Duodenal mucosa (tissue), 2 donors: ENCODE measurements around the gene TEF.
A peak's percentile ranks its signal among the peaks of the same experiment; 100 is the strongest.

Experiments used
- H3K27ac ChIP-seq: one replicate; pipeline ENCODE4 v1.7.0; 2013; ENCODE audit warnings: low read depth, low read length
- H3K27me3 ChIP-seq, 2 donors: one replicate each; pipeline ENCODE4 v1.7.0; 2013; ENCODE audit warnings: low read length in 2 of 2, control low read depth in 1 of 2; ENCODE audit not compliant: insufficient read depth in 2 of 2, control insufficient read depth in 1 of 2
- H3K36me3 ChIP-seq, 2 donors: one replicate each; pipeline ENCODE4 v1.7.0; 2013; ENCODE audit warnings: low read length in 2 of 2, control low read depth in 1 of 2; ENCODE audit not compliant: insufficient read depth in 2 of 2, control insufficient read depth in 1 of 2
- H3K4me1 ChIP-seq, 2 donors: one replicate each; pipeline ENCODE4 v1.7.0; 2013; ENCODE audit warnings: low read length in 2 of 2, control low read depth in 1 of 2; ENCODE audit not compliant: insufficient read depth in 2 of 2, control insufficient read depth in 1 of 2
- H3K4me3 ChIP-seq, 2 donors: one replicate each; pipeline ENCODE4 v1.7.0; 2013; ENCODE audit warnings: low read length in 2 of 2, low read depth in 1 of 2
- H3K9ac ChIP-seq, 2 donors: one replicate each; pipeline ENCODE4 v1.7.0; 2013; ENCODE audit warnings: low read length in 2 of 2, low read depth in 1 of 2
- H3K9me3 ChIP-seq, 2 donors: one replicate each; pipeline ENCODE4 v1.7.0; 2013; ENCODE audit warnings: low read length in 2 of 2, control low read depth in 1 of 2; ENCODE audit not compliant: control insufficient read depth in 1 of 2

TEF gene

DNA sequence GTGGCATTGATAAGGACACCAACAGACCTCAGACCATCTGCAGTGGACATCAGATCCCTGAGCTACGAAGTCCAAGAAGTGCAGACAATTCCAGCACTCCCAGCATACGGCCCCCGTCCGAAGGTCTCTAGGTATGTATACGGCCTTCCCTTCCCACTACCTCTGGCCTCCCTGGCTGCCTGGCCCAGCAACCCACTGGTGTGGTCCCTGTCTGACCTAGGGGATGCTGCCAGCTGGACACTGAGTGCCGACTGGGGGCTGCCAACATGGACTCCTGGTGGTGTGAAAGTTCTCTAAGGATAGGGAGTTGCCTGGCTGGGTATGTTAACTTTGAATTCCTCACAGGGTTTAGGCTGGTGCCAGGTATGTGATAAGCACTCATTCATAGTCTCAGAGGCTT is 17.5 kb upstream of the TEF start:
- Histone ChIP-seq H3K4me3 (no peak overlapping the region), H3K27me3 (no peaks in the 10 kb centered on the region), H3K9me3 (no peaks in the 10 kb centered on the region), H3K27ac (no peak overlapping the region), H3K36me3 (no peaks in the 10 kb centered on the region), H3K9ac (no peak overlapping the region), H3K4me1 (peaks cover 28 to 30% of the 10 kb centered on the region in 2 donors)

DNA sequence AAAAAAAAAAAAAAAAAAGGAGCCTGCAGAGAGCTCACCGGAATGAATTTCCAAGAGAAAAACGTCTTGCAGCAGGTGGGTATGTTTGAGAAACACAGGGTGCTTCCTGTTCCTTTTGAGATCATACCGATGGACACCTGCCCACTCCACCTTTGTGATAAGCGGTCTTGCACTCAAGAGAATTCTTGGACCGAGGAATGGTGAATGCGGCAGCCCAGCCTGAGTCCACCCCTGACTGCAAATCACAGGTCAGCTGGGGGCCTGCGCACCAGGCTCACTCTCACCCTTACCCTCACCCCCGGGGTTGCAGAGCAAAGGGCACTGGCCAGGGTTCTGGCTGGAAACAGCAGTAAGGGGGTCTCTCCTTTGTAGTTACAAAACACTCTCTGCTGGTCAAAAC is 16.8 kb upstream of the TEF start:
- Histone ChIP-seq H3K27ac (no peak overlapping the region), H3K9me3 (no peaks in the 10 kb centered on the region), H3K9ac (no peak overlapping the region), H3K4me1 (peaks cover 28 to 32% of the 10 kb centered on the region in 2 donors), H3K4me3 (no peak overlapping the region), H3K36me3 (no peaks in the 10 kb centered on the region), H3K27me3 (no peaks in the 10 kb centered on the region)

DNA sequence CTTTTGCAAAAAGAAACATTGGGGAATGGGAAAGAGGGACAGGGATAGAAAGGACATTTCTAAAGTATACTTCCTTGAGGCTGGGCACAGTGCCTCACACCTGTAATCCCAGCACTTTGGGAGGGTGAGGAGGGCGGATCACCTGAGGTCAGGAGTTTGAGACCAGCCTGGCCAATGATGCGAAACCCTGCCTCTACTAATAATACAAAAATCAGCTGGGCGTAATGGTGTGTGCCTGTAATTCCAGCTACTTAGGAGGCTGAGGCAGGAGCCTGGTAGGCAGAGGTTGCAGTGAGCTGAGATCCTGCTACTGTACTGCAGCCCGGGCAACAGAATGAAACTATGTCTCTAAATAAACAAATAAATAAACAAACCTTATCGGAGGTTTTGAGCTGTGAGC is 16.3 kb upstream of the TEF start:
- Histone ChIP-seq H3K27me3 (no peaks in the 10 kb centered on the region), H3K27ac (no peak overlapping the region), H3K9me3 (no peaks in the 10 kb centered on the region), H3K4me3 (no peak overlapping the region), H3K9ac (no peak overlapping the region), H3K36me3 (no peaks in the 10 kb centered on the region), H3K4me1 (peaks cover 28 to 32% of the 10 kb centered on the region in 2 donors)

DNA sequence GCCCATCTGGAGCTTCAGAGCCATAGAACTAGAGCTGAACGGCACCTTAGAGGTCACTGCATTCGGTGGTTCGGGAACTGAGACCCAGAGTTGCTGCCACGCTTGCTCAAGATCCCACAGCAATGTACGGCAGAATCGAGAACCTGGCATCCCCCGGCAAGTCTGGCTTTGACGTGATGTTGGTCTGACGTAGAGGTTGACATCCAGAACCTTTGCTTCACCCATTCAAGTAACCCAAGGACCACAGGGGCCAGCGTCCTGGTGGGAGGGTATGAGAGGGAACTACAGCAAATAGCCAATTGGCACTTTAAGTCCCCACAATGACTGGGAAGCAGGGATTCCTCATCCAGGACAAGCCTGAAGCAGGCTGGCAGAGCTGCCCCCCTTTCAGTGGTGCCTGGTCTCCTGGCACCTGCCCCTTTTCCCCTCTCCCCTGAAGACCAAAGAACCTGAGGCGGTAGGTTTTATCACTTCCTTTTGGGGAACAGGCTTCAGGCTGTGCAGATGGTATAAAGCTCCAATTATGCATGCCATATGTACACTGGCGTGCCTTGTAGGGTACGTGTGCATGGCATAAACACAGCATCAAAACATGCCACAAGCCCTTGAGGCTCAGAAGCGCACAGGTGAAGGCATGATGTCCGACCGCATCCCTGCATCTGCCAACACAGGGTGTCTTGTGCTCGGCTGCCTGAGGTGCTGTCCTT is 15.3 kb upstream of the TEF start:
- no peaks in the 10 kb centered on the region for H3K9me3 ChIP-seq
- no peak overlapping the region for H3K27ac ChIP-seq
- peak overlapping the region in 1 of 2 donors; percentile 34 for H3K9ac ChIP-seq
- no peaks in the 10 kb centered on the region for H3K27me3 ChIP-seq
- peak overlapping the region; percentile 56 to 63 for H3K4me3 ChIP-seq
- no peaks in the 10 kb centered on the region for H3K36me3 ChIP-seq
- peaks cover 28 to 32% of the 10 kb centered on the region in 2 donors for H3K4me1 ChIP-seq

DNA sequence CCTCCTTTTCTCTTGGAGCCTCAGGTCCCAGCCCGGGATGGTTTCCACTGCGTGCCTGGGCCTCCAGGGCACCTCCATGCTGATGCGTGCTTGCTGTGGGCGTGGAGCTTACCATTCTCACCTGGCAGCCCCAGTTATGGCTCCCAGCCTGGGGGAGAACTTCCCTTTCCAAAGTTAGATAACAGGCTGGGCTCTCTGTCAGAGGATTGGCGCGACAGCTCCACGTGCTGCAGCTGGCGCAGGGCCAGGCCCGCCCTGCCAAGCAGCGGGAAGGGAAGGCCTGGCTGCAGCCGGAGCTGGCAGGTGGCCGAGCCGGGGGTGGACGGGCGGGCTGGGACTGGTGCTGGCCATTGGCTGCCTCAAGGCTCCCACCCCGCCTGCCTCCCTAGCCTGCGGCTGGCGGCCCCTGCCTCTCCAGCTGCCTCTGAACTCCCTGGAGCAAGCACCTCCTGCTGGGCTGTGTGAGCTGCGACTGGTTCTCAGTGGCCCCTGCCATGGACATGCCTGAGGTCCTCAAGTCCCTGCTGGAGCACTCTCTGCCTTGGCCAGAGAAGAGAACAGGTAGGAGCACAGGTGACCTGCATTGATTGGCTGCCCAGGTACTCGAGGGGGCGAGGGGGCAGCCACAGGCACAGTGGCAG is 14.6 kb upstream of the TEF start:
- H3K4me3 ChIP-seq = peak overlapping the region; percentile 56 to 66
- H3K36me3 ChIP-seq = no peaks in the 10 kb centered on the region
- H3K9me3 ChIP-seq = no peaks in the 10 kb centered on the region
- H3K4me1 ChIP-seq = peaks cover 28 to 32% of the 10 kb centered on the region in 2 donors
- H3K27ac ChIP-seq = peak overlapping the region; percentile 39
- H3K27me3 ChIP-seq = no peaks in the 10 kb centered on the region
- H3K9ac ChIP-seq = peak overlapping the region; percentile 50 to 52

DNA sequence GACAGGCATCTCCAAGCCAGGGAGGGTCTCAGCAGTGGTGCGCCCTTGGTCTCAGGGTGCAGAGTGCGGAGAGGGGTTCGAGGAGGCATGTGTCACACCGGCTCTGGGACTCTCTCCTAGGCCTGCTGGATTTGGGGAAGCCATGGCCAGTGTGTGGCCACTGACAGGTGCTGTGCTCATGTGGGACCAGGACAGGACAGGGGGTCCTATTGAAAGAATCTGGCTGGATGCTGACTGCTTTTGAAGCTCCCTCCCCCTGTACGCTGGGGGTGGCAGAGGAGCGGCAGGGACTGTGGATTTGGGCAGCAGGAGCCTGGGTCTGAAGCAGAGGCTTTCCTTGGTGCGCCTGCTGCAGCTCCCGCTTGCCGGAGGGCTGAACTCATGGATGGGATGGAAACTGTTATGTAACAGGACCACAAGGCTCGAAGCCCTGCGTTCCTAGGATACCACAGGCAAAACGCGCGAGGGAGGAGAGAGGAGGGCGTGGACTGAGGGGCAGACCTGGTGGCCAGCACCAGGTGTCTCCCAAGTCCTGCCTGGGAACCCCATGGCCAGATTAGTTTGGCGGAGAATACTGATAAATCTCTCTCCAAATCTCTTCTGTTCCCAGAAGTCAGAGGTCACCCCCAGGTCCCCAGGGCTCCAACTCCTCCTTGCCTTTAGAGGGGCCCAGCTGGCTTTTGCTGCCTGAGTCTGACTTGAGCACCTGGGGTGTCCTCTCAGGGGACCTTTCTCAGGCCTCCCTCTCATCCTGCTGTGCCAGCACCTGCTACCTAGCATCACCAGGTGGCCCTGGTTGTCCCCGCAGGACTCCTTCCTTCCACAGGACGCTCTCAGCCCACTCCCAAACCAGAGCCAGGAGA is 13.8 kb upstream of the TEF start:
- Histone ChIP-seq H3K27ac (peak overlapping the region; percentile 39), H3K27me3 (no peaks in the 10 kb centered on the region), H3K9ac (peak overlapping the region; percentile 50 to 52), H3K36me3 (no peaks in the 10 kb centered on the region), H3K4me3 (peak overlapping the region; percentile 56 to 66), H3K4me1 (peaks cover 28 to 32% of the 10 kb centered on the region in 2 donors), H3K9me3 (no peaks in the 10 kb centered on the region)

DNA sequence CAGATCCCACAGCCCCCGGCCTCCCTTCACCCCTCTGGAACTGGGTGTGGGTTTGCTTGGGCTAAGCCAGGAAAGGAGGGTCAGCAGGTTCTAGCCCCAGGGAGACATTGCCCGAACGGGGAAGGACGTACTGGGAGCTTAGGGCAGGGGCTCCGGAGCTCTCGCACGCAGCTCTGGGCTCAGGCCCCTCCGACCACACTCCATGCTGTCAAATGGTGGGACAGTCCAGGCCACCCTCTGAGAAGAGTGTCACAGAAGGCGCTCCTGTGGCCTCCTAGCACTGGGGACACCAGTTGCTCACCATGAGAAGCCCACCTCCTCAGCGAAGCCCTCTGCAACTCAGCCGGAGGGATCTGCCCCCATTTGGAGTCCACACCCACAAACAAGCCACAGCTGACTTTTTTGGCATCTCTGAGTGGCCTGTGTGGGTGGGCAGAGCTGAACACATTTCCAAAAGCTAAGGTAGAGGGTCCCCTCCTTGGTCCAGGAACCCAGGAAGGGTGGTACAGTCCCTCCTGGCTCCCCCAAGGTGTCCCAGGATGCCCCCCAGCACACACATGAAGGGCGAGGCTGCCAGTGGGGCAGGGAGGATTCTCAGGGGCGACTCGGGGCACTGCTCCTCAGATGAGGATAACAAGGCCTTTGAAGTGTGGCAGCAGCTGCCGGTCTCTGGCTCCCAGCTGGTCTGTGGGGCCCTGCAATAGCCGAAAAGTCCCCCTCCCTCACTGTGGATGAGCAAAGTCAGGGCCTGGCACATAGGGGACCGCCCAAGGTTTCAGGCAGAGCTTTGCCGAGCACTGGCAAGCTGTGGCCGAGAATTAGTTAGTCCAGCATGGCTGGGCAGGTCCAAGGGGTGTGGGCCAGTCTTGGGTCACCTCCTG is 13.0 kb upstream of the TEF start:
- no peaks in the 10 kb centered on the region for H3K27me3 ChIP-seq
- no peaks in the 10 kb centered on the region for H3K36me3 ChIP-seq
- no peak overlapping the region for H3K27ac ChIP-seq
- H3K9ac ChIP-seq = no peak overlapping the region
- no peaks in the 10 kb centered on the region for H3K9me3 ChIP-seq
- peaks cover 28 to 32% of the 10 kb centered on the region in 2 donors for H3K4me1 ChIP-seq
- H3K4me3 ChIP-seq = peak overlapping the region; percentile 24 to 56

DNA sequence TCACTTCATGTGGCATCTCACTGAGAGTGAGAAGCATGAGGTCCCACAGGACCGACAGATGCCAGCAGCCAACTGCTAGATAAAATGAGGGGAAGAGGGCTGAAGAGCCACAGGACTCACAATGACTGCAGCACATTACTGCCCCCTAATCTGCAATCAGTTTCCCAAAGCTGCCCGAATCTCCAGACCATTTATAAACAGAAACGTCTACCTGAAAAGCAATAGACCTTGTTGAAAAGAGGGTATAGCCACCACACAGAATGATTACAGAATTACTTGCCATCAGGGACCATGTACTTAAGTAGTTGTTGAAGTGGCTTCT is 12.4 kb upstream of the TEF start:
- Histone ChIP-seq H3K9ac (no peak overlapping the region), H3K27me3 (no peaks in the 10 kb centered on the region), H3K4me1 (peaks cover 28 to 32% of the 10 kb centered on the region in 2 donors), H3K36me3 (no peaks in the 10 kb centered on the region), H3K9me3 (no peaks in the 10 kb centered on the region), H3K27ac (no peak overlapping the region), H3K4me3 (no peak overlapping the region)

DNA sequence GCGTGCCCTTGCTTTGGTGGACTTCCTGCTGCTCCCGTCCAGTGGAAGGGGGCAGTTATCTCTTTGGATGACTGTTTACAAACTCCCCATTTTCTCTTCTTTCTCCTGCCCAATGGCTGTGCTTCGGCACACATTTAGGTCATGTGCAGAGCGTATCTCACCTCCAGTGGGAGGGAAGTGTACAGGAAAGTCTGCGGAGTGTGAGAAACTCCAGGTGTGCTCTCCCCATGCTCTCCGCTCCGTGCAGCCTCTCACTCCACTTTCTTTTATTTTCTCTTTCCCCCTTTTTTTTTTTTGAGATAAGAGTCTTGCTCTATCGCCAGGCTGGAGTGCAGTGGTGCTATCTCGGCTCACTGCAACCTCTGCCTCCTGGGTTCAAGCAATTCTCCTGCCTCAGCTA is 11.9 kb upstream of the TEF start:
- H3K36me3 ChIP-seq = no peaks in the 10 kb centered on the region
- no peak overlapping the region for H3K4me3 ChIP-seq
- H3K27ac ChIP-seq = no peak overlapping the region
- H3K27me3 ChIP-seq = no peaks in the 10 kb centered on the region
- H3K9ac ChIP-seq = no peak overlapping the region
- peaks cover 28 to 32% of the 10 kb centered on the region in 2 donors for H3K4me1 ChIP-seq
- H3K9me3 ChIP-seq = no peaks in the 10 kb centered on the region
